ENCODE measurements around the gene LAMB4.

LAMB4 gene

DNA sequence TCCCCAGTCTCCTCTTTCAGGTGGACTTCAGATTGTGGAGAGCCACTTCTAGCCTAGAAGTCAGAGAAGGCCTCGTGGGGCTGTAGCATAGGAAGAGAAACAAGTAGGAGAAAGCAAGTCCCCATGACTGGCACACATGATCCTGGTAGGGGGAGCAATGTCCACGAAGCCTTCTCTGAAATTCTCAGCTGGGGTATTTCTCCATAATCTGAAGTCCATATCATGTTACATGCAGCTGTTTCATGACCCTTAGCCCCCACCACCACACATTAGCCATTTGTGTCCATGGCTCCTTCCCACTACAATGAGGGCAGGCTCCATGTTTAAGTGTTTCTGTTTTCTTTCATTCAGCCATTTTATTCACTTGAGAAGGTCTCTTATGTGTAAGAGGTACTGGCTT lies 43.2 kb downstream of the LAMB4 start:
- TF ChIP-seq EZH2 (IDR thresholded peaks at IDR 0.05; ENCODE audit: borderline replicate concordance, low read length) = no peak
- TF ChIP-seq, protein P1, sequence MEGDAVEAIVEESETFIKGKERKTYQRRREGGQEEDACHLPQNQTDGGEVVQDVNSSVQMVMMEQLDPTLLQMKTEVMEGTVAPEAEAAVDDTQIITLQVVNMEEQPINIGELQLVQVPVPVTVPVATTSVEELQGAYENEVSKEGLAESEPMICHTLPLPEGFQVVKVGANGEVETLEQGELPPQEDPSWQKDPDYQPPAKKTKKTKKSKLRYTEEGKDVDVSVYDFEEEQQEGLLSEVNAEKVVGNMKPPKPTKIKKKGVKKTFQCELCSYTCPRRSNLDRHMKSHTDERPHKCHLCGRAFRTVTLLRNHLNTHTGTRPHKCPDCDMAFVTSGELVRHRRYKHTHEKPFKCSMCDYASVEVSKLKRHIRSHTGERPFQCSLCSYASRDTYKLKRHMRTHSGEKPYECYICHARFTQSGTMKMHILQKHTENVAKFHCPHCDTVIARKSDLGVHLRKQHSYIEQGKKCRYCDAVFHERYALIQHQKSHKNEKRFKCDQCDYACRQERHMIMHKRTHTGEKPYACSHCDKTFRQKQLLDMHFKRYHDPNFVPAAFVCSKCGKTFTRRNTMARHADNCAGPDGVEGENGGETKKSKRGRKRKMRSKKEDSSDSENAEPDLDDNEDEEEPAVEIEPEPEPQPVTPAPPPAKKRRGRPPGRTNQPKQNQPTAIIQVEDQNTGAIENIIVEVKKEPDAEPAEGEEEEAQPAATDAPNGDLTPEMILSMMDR (IDR thresholded peaks at IDR 0.05; ENCODE audit: low read length) = no peak
- H3K4me3 ChIP-seq (ENCODE audit: low read depth, low read length, poor library complexity, severe bottlenecking) = no peak overlapping the region
- no peaks in the 10 kb centered on the region for H3K79me2 ChIP-seq (ENCODE audit: insufficient read depth, low read length)
- H3K9me2 ChIP-seq (ENCODE audit: low read depth, low read length) = no peaks in the 10 kb centered on the region
- H2AFZ ChIP-seq (ENCODE audit: low read length) = no peak overlapping the region
- no peak overlapping the region for H3K9ac ChIP-seq (ENCODE audit: low read length)
- no peaks in the 10 kb centered on the region for H3F3A ChIP-seq (ENCODE audit: insufficient read depth, low read length)
- no peaks in the 10 kb centered on the region for H3K36me3 ChIP-seq (ENCODE audit: insufficient read depth, low read length)
- H3K27ac ChIP-seq (ENCODE audit: low read depth, low read length, poor library complexity, severe bottlenecking) = no peak overlapping the region
- H3K4me1 ChIP-seq (ENCODE audit: insufficient read depth, low read length, severe bottlenecking) = no peaks in the 10 kb centered on the region
- no peak overlapping the region for H3K4me2 ChIP-seq (ENCODE audit: low read length)
- no peaks in the 10 kb centered on the region for H3K27me3 ChIP-seq (ENCODE audit: insufficient read depth, low read length)
- no peaks in the 10 kb centered on the region for H3K9me3 ChIP-seq (ENCODE audit: low read length)
- H4K20me1 ChIP-seq (ENCODE audit: insufficient read depth, low read length) = no peaks in the 10 kb centered on the region

DNA sequence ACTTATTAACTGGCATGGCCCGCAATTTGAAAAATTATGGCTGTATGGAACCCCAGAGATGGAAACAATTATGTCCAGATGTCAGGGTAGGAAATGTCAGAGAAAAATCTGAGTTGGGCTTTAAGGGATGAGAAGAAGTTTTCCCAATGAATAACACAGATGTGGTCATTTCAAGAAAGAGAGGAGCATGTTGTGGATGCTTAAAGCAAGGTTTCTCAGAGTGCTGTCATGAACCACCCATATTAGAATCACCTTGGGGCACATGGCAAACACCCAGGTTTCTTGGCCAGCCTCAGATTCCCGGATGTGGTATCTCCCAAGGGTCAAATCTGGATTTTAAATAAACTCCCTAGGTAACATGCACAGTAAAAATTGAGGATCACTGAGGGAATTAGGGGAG lies 43.6 kb downstream of the LAMB4 start:
- no peaks in the 10 kb centered on the region for H3K36me3 ChIP-seq (ENCODE audit: insufficient read depth, low read length)
- no peaks in the 10 kb centered on the region for H3K79me2 ChIP-seq (ENCODE audit: insufficient read depth, low read length)
- no peak overlapping the region for H3K27ac ChIP-seq (ENCODE audit: low read depth, low read length, poor library complexity, severe bottlenecking)
- H4K20me1 ChIP-seq (ENCODE audit: insufficient read depth, low read length) = no peaks in the 10 kb centered on the region
- TF ChIP-seq EZH2 (IDR thresholded peaks at IDR 0.05; ENCODE audit: borderline replicate concordance, low read length) = no peak
- TF ChIP-seq, protein P1 (IDR thresholded peaks at IDR 0.05; ENCODE audit: low read length) = no peak
- no peaks in the 10 kb centered on the region for H3F3A ChIP-seq (ENCODE audit: insufficient read depth, low read length)
- no peak overlapping the region for H3K4me3 ChIP-seq (ENCODE audit: low read depth, low read length, poor library complexity, severe bottlenecking)
- no peaks in the 10 kb centered on the region for H3K4me1 ChIP-seq (ENCODE audit: insufficient read depth, low read length, severe bottlenecking)
- H3K27me3 ChIP-seq (ENCODE audit: insufficient read depth, low read length) = no peaks in the 10 kb centered on the region
- no peak overlapping the region for H3K4me2 ChIP-seq (ENCODE audit: low read length)
- no peaks in the 10 kb centered on the region for H3K9me3 ChIP-seq (ENCODE audit: low read length)
- no peak overlapping the region for H2AFZ ChIP-seq (ENCODE audit: low read length)
- no peak overlapping the region for H3K9ac ChIP-seq (ENCODE audit: low read length)
- no peaks in the 10 kb centered on the region for H3K9me2 ChIP-seq (ENCODE audit: low read depth, low read length)

DNA sequence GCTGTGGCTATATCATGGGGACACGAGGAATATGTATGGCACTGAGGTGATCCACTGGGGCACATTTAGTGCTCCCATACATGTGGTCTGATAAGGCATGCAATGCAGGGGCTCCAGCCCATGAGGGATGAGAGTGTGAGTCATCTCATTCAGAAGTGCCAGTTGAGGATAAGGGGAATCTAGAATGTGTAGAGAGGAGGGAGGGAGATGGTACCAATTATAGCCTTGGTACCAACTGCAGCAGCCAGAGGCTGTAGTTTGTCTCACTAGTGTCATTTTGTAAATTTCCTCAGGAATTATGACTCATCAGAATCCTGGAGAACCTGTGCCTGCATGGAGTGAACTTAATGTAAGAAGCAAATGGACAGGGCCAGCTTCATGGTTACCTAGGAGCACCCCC lies 46.2 kb downstream of the LAMB4 start:
- no peak for TF ChIP-seq EZH2 (IDR thresholded peaks at IDR 0.05; ENCODE audit: borderline replicate concordance, low read length)
- TF ChIP-seq, protein P1 (IDR thresholded peaks at IDR 0.05; ENCODE audit: low read length) = no peak
- Histone ChIP-seq H2AFZ (ENCODE audit: low read length) (no peak overlapping the region), H3K4me3 (ENCODE audit: low read depth, low read length, poor library complexity, severe bottlenecking) (no peak overlapping the region), H3K9me2 (ENCODE audit: low read depth, low read length) (no peaks in the 10 kb centered on the region), H4K20me1 (ENCODE audit: insufficient read depth, low read length) (no peaks in the 10 kb centered on the region), H3K27ac (ENCODE audit: low read depth, low read length, poor library complexity, severe bottlenecking) (no peak overlapping the region), H3K4me1 (ENCODE audit: insufficient read depth, low read length, severe bottlenecking) (no peaks in the 10 kb centered on the region), H3K9me3 (ENCODE audit: low read length) (no peaks in the 10 kb centered on the region), H3F3A (ENCODE audit: insufficient read depth, low read length) (no peaks in the 10 kb centered on the region), H3K79me2 (ENCODE audit: insufficient read depth, low read length) (no peaks in the 10 kb centered on the region), H3K4me2 (ENCODE audit: low read length) (no peak overlapping the region), H3K9ac (ENCODE audit: low read length) (no peak overlapping the region), H3K36me3 (ENCODE audit: insufficient read depth, low read length) (no peaks in the 10 kb centered on the region), H3K27me3 (ENCODE audit: insufficient read depth, low read length) (no peaks in the 10 kb centered on the region)

Measured in OCI-LY1 (cell line).